ENCODE results near the gene DUSP15. TPM values are rescaled to one million over a fixed set of nuclear protein-coding genes. Genes with fewer than 3 reads are reported as not detected.

Gene DUSP15
- total RNA-seq, 1 donor from 2014 or later: 4.5 TPM

DNA sequence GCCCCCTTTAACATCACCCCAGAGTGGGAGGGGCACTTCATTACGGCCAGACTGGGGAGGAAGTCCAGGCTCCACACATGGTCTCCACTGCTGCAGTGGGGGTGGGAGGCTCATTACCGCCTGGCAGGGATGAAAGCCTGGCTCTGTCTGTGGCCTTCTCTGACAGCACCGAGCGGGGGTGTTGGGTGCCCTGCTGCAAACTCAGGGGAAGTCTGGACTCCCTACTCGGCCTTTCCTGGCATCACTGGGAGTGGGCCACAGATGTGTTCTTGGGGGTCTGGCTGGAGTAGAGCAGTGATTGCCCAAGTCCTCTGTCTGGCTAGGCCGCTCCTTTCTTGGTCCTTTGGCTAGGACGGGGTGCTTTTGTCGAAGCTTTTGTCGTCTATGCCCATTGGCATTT is 27.2 kb upstream of the DUSP15 start:
- no peaks in the 10 kb centered on the region for H3K36me3 ChIP-seq (ENCODE audit: control insufficient read depth, insufficient read depth, low read length)
- TF ChIP-seq, protein P1, sequence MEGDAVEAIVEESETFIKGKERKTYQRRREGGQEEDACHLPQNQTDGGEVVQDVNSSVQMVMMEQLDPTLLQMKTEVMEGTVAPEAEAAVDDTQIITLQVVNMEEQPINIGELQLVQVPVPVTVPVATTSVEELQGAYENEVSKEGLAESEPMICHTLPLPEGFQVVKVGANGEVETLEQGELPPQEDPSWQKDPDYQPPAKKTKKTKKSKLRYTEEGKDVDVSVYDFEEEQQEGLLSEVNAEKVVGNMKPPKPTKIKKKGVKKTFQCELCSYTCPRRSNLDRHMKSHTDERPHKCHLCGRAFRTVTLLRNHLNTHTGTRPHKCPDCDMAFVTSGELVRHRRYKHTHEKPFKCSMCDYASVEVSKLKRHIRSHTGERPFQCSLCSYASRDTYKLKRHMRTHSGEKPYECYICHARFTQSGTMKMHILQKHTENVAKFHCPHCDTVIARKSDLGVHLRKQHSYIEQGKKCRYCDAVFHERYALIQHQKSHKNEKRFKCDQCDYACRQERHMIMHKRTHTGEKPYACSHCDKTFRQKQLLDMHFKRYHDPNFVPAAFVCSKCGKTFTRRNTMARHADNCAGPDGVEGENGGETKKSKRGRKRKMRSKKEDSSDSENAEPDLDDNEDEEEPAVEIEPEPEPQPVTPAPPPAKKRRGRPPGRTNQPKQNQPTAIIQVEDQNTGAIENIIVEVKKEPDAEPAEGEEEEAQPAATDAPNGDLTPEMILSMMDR (IDR thresholded peaks at IDR 0.05; ENCODE audit: insufficient read depth, low read length, poor library complexity, severe bottlenecking): no peak
- no peaks in the 10 kb centered on the region for H3K27me3 ChIP-seq (ENCODE audit: control insufficient read depth, insufficient read depth, low read length)
- DNase-seq (ENCODE audit: low read depth): no peak
- H3K4me3 ChIP-seq (ENCODE audit: low read depth, low read length): no peak overlapping the region

DNA sequence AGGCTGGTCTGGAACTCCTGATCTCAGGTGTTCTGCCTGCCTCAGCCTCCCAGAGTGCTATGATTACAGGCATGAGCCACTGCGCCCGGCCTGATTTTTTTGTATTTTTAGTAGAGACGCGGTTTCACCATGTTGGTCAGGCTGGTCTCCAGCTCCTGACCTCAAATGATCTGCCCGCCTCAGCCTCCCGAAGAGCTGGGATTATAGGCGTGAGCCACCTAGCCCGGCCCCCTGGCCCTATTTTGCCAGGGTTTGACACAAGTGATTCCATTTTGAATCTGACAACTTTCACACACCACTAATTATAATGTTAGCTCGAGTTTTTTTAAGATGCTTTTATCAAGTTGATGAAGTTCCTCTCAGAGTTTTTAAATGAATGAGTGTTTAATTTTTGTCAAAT is 25.7 kb upstream of the DUSP15 start:
- Histone ChIP-seq H3K27me3 (ENCODE audit: control insufficient read depth, insufficient read depth, low read length) (no peaks in the 10 kb centered on the region), H3K4me3 (ENCODE audit: low read depth, low read length) (no peak overlapping the region), H3K36me3 (ENCODE audit: control insufficient read depth, insufficient read depth, low read length) (no peaks in the 10 kb centered on the region)
- TF ChIP-seq, protein P1 (IDR thresholded peaks at IDR 0.05; ENCODE audit: insufficient read depth, low read length, poor library complexity, severe bottlenecking): no peak
- DNase-seq (ENCODE audit: low read depth): no peak

DNA sequence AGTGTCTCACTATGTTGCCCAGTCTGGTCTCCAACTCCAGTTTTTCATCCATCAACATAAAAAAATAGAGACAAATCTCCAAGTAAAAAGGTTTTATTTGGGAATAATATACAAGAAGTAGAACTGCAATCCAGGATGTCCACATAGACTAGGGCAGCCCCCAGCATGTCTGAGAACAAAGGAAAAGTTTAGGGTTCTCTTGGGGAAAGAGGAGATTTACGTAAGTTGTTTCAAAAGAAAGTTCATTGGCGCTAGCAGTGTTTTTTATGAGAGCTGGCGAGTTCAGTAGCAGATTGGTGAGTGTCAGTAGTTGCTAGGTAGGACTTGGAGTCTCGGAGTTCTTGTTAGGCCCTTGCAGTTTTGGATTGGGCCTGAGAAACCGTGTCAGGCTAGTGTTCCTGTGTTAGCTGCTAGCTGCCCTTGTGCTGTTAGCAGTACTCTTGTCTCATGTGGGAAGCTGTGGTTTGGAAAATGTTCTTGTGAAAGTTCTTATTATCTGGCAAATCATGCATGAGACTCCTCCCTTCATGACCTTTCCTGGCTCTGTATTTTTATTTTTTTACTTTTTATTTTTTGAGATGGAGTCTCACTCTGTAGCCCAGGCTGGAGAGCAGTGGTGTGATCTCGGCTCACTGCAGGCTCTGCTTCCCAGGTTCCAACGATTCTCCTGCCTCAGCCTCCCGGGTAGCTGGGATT is 24.8 kb upstream of the DUSP15 start:
- Histone ChIP-seq H3K4me3 (ENCODE audit: low read depth, low read length) (no peak overlapping the region), H3K27me3 (ENCODE audit: control insufficient read depth, insufficient read depth, low read length) (no peaks in the 10 kb centered on the region), H3K36me3 (ENCODE audit: control insufficient read depth, insufficient read depth, low read length) (no peaks in the 10 kb centered on the region)
- TF ChIP-seq, protein P1 (IDR thresholded peaks at IDR 0.05; ENCODE audit: insufficient read depth, low read length, poor library complexity, severe bottlenecking): no peak
- DNase-seq (ENCODE audit: low read depth): no peak

DNA sequence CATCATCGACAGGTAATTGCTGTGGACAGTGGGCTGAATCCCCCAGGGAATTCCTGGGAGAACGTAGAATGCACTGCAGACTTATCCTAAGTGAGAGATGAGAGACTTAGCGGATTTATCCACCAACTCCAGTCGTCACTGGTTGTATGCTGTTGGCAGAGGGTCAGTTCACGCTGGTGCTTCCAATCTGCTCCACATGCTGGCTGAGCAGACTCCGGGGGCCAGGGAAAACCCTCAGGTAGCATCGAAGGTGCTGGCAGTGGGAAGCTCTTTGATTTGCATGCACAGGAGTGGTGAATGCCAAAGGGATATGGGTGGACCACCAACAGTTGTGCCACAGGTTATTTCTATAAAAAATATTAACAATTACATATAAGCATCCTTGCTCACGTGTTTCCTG is 20.3 kb upstream of the DUSP15 start:
- Histone ChIP-seq H3K4me3 (ENCODE audit: low read depth, low read length) (no peak overlapping the region), H3K27me3 (ENCODE audit: control insufficient read depth, insufficient read depth, low read length) (no peaks in the 10 kb centered on the region), H3K36me3 (ENCODE audit: control insufficient read depth, insufficient read depth, low read length) (no peaks in the 10 kb centered on the region)
- DNase-seq (ENCODE audit: low read depth): no peak
- TF ChIP-seq, protein P1 (IDR thresholded peaks at IDR 0.05; ENCODE audit: insufficient read depth, low read length, poor library complexity, severe bottlenecking): no peak

DNA sequence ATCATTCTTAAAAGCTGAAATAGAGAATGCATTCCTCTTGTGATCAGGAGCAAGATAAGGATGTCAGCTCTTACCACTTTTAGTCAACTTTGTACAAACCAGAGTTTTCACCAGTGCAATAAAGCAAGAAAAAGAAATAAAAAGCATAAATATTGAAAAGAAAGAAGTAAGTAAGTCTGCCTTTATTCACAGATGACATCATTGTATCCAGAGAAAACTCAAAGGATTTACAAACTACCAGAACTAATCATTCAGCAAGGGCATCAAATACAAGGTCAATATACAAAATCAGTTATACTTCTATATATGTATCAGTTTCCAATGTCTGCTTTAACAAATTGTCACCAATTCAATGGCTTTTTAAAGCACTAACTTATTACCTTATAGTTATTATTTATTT is 13.5 kb upstream of the DUSP15 start:
- H3K36me3 ChIP-seq (ENCODE audit: control insufficient read depth, insufficient read depth, low read length): no peaks in the 10 kb centered on the region
- H3K4me3 ChIP-seq (ENCODE audit: low read depth, low read length): no peak overlapping the region
- TF ChIP-seq, protein P1 (IDR thresholded peaks at IDR 0.05; ENCODE audit: insufficient read depth, low read length, poor library complexity, severe bottlenecking): no peak
- H3K27me3 ChIP-seq (ENCODE audit: control insufficient read depth, insufficient read depth, low read length): no peaks in the 10 kb centered on the region
- no peak for DNase-seq (ENCODE audit: low read depth)

DNA sequence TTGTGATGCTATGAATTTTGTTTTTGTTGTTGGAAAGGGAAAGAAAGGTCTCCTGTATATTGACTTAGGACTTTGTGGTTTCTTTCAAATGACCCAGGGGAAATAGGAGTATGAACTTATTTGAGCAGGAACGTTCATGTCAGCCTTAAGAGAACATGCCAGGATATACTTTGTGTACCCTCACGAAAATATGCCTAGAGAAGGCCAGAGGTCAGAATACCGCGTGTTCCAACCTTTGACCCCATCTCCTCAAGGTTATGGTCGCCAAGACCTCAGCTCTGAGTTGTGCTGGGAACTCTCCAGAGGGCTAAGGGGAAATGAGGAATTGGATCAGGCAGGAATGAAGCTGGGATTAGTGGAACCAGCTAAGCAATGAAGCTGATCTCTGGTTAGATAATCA is 11.6 kb upstream of the DUSP15 start:
- no peaks in the 10 kb centered on the region for H3K36me3 ChIP-seq (ENCODE audit: control insufficient read depth, insufficient read depth, low read length)
- H3K4me3 ChIP-seq (ENCODE audit: low read depth, low read length): no peak overlapping the region
- no peaks in the 10 kb centered on the region for H3K27me3 ChIP-seq (ENCODE audit: control insufficient read depth, insufficient read depth, low read length)
- DNase-seq (ENCODE audit: low read depth): no peak
- TF ChIP-seq, protein P1 (IDR thresholded peaks at IDR 0.05; ENCODE audit: insufficient read depth, low read length, poor library complexity, severe bottlenecking): no peak

Data from kidney epithelial cell (primary cell).